Measurements from ENCODE around the gene OR10R2. TPM values are rescaled to one million over a fixed set of nuclear protein-coding genes. Genes with fewer than 3 reads are reported as not detected.

OR10R2 gene
- total RNA-seq, 1 experiment from 2014 or later: not detected

DNA sequence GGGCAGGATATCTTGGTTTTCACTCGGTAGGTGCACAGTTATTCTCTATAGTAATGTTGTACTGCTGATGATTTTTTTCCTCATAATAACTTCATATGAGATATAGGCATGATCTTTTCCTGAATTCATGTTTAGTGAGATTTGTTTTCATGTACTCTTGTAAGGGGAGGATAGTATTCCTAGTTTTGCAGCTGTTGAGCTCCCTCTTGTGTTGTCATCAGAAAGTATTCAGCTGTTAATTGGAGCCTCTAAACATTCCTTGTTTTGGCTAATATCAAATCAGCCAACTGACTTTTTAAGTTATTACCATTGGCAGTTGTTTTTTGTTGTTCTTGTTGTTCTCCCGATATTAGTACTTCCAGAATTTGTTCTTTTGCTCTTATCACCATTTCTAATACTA is 24.4 kb downstream of the OR10R2 start:
- DNase-seq: no peak
- TF ChIP-seq, protein P1, sequence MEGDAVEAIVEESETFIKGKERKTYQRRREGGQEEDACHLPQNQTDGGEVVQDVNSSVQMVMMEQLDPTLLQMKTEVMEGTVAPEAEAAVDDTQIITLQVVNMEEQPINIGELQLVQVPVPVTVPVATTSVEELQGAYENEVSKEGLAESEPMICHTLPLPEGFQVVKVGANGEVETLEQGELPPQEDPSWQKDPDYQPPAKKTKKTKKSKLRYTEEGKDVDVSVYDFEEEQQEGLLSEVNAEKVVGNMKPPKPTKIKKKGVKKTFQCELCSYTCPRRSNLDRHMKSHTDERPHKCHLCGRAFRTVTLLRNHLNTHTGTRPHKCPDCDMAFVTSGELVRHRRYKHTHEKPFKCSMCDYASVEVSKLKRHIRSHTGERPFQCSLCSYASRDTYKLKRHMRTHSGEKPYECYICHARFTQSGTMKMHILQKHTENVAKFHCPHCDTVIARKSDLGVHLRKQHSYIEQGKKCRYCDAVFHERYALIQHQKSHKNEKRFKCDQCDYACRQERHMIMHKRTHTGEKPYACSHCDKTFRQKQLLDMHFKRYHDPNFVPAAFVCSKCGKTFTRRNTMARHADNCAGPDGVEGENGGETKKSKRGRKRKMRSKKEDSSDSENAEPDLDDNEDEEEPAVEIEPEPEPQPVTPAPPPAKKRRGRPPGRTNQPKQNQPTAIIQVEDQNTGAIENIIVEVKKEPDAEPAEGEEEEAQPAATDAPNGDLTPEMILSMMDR (conservative IDR thresholded peaks at IDR 0.05): peak; percentile 73

More for the DNA sequence above, 24.4 kb downstream of the OR10R2 start:
- Histone ChIP-seq H4K91ac (ENCODE audit: insufficient read length, low read depth, low read length) (no peak overlapping the region), H2BK15ac (ENCODE audit: low read depth, low read length) (no peak overlapping the region), H3K23me2 (ENCODE audit: insufficient read length, low read depth, low read length, poor library complexity, severe bottlenecking) (no peaks in the 10 kb centered on the region), H2AFZ (ENCODE audit: low read length) (no peak overlapping the region), H2BK20ac (ENCODE audit: low read depth, low read length, poor library complexity, severe bottlenecking) (no peak overlapping the region), H4K8ac (replicated peaks; ENCODE audit: insufficient read length, low read depth, low read length) (no peak overlapping the region), H3K4ac (ENCODE audit: low read depth, low read length) (no peak overlapping the region), H3K9ac (ENCODE audit: extremely low read depth, insufficient read length, low read length) (no peak overlapping the region), H3K14ac (ENCODE audit: insufficient read depth, low read length) (no peak overlapping the region), H3K79me1 (ENCODE audit: insufficient read depth, low read depth, low read length, poor library complexity, severe bottlenecking) (no peaks in the 10 kb centered on the region), H2BK120ac (ENCODE audit: low read depth, low read length, poor library complexity, severe bottlenecking) (no peak overlapping the region), H3K56ac (ENCODE audit: insufficient read length, low read depth, low read length) (no peak overlapping the region), H3K27me3 (ENCODE audit: insufficient read depth, low read length) (no peaks in the 10 kb centered on the region), H3K79me2 (ENCODE audit: insufficient read depth, low read length) (no peaks in the 10 kb centered on the region), H3K18ac (ENCODE audit: insufficient read length, low read depth, low read length) (no peak overlapping the region), H2BK12ac (ENCODE audit: insufficient read length, low read depth, low read length) (no peak overlapping the region), H4K20me1 (ENCODE audit: control insufficient read depth, insufficient read depth, insufficient read length) (no peaks in the 10 kb centered on the region), H3T11ph (ENCODE audit: low read length) (no peak overlapping the region), H4K5ac (ENCODE audit: insufficient read length, low read depth, low read length) (no peak overlapping the region), H3K9me3 (ENCODE audit: control insufficient read depth, low read depth, low read length) (no peaks in the 10 kb centered on the region), H2AK5ac (ENCODE audit: insufficient read length, low read length) (no peak overlapping the region), H3K23ac (ENCODE audit: insufficient read length, low read depth, low read length) (no peak overlapping the region), H2BK5ac (ENCODE audit: insufficient read length, low read length) (no peak overlapping the region), H3K4me2 (ENCODE audit: insufficient read depth, insufficient read length, low read length) (no peak overlapping the region), H3K27ac (ENCODE audit: insufficient read length, low read depth, low read length) (no peak overlapping the region), H3K4me1 (ENCODE audit: insufficient read depth, low read length) (no peaks in the 10 kb centered on the region)
- H3K4me3 Mint-ChIP-seq: no peak overlapping the region
- WGBS (ENCODE audit: extremely low coverage, insufficient read length, low lambda C conversion rate): no CpG with 5 or more reads among the region's 2 CpGs
- H3K27ac Mint-ChIP-seq: no peak overlapping the region
- no peaks in the 10 kb centered on the region for H3K4me1 Mint-ChIP-seq
- no peaks in the 10 kb centered on the region for H3K27me3 Mint-ChIP-seq (ENCODE audit: low read depth)
- H3K36me3 Mint-ChIP-seq (ENCODE audit: insufficient read depth in 1 of 3, low read depth in 3 of 3): peaks cover 0 to 2% (median 0%) of the 10 kb centered on the region in 3 experiments; a peak in 1 of 7 replicates
- H3K9me3 Mint-ChIP-seq: no peaks in the 10 kb centered on the region

Data from H9 (cell line).